Measurements from ENCODE around the gene SYPL1.

SYPL1 gene

GRCh38 chr7:106121189-106121810 is 9.2 kb upstream of the SYPL1 start:
- H3K4me3 ChIP-seq (ENCODE audit: low read depth, low read length), result no peak overlapping the region
- in situ Hi-C loops (cut with HindIII; ENCODE audit: low sequenced_read_pairs), result no loop called here
- DNase-seq (ENCODE audit: low read depth, low spot score), result no peak
- TF ChIP-seq CTCF (IDR thresholded peaks at IDR 0.05; ENCODE audit: low read depth, low read length), result no peak

GRCh38 chr7:106120500-106120899 is 8.4 kb upstream of the SYPL1 start:
- no peak overlapping the region for H3K4me3 ChIP-seq (ENCODE audit: low read depth, low read length)
- in situ Hi-C loops (cut with HindIII; ENCODE audit: low sequenced_read_pairs), result no loop called here
- no peak for DNase-seq (ENCODE audit: low read depth, low spot score)
- TF ChIP-seq CTCF (IDR thresholded peaks at IDR 0.05; ENCODE audit: low read depth, low read length), result no peak

- in situ Hi-C loops (cut with HindIII; ENCODE audit: low sequenced_read_pairs), result no loop called here
- DNase-seq (ENCODE audit: low read depth, low spot score), result no peak
- no peak overlapping the region for H3K4me3 ChIP-seq (ENCODE audit: low read depth, low read length)
- no peak for TF ChIP-seq CTCF (IDR thresholded peaks at IDR 0.05; ENCODE audit: low read depth, low read length)
Observed at GRCh38 chr7:106119719-106120118, 7.6 kb upstream of the SYPL1 start.

- TF ChIP-seq CTCF (IDR thresholded peaks at IDR 0.05; ENCODE audit: low read depth, low read length), result no peak
- no peak for DNase-seq (ENCODE audit: low read depth, low spot score)
- in situ Hi-C loops (cut with HindIII; ENCODE audit: low sequenced_read_pairs), result no loop called here
- H3K4me3 ChIP-seq (ENCODE audit: low read depth, low read length), result no peak overlapping the region
Observed at GRCh38 chr7:106117786-106118544, 5.9 kb upstream of the SYPL1 start.

- in situ Hi-C loops (cut with HindIII; ENCODE audit: low sequenced_read_pairs), result no loop called here
- H3K4me3 ChIP-seq (ENCODE audit: low read depth, low read length), result no peak overlapping the region
- no peak for TF ChIP-seq CTCF (IDR thresholded peaks at IDR 0.05; ENCODE audit: low read depth, low read length)
- no peak for DNase-seq (ENCODE audit: low read depth, low spot score)
Observed at GRCh38 chr7:106116161-106116704, 4.1 kb upstream of the SYPL1 start.

- in situ Hi-C loops (cut with HindIII; ENCODE audit: low sequenced_read_pairs), result no loop called here
- no peak for TF ChIP-seq CTCF (IDR thresholded peaks at IDR 0.05; ENCODE audit: low read depth, low read length)
- H3K4me3 ChIP-seq (ENCODE audit: low read depth, low read length), result no peak overlapping the region
- no peak for DNase-seq (ENCODE audit: low read depth, low spot score)
Observed at GRCh38 chr7:106114716-106115383, 2.7 kb upstream of the SYPL1 start.
